ENCODE data around the gene PAPPA.

The PAPPA gene

DNA sequence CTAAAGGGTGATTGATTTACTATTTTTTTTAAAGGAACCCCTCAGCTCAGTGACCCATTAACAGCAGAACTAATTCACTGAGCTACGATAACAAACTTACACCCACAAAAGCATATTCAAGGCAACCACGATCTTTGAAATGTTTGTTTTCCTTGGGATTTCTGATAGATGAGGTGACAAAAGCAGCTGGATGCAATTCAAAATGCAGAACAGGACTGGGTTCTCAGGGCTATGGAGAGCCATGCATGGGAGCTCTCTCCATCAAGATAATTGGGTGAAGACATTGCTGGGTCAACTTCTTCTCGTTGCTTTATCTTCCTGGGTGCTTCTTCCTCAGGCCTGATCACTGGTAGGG is 60.1 kb downstream of the PAPPA start:
- H3K36me3 ChIP-seq (ENCODE audit: control insufficient read depth, insufficient read depth, low read length): no peaks in the 10 kb centered on the region

DNA sequence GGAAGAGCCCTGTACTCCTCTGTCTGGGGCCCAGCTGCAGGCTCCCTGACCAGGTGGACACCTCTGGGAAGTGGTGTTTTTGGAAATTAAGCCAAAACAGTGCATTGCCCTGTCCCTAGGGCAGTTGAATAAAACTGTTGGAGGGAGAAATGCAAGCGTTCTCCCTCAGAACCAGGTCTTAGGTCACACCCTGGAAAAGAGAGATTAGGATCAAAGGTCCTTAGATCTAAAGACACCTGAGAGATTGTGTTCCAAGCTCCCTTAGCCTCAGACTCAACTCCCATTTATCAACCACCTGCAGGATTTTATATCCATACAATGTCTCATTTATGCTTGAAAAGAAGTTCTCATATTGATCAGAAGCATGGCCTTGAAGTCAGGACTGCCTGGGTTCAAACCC is 64.8 kb downstream of the PAPPA start:
- Histone ChIP-seq H3K36me3 (ENCODE audit: control insufficient read depth, insufficient read depth, low read length) (no peaks in the 10 kb centered on the region), H3K4me3 (ENCODE audit: low read length) (no peak overlapping the region)

More for the DNA sequence above, 60.1 kb downstream of the PAPPA start:
- no peaks in the 10 kb centered on the region for H3K27me3 ChIP-seq (ENCODE audit: control insufficient read depth, insufficient read depth, low read length)
- H3K9ac ChIP-seq (ENCODE audit: low read length): no peak overlapping the region
- no peak overlapping the region for H3K4me3 ChIP-seq (ENCODE audit: low read length)
- H3K4me1 ChIP-seq (ENCODE audit: control insufficient read depth, insufficient read depth, low read length): no peaks in the 10 kb centered on the region
- no peaks in the 10 kb centered on the region for H3K9me3 ChIP-seq (ENCODE audit: control insufficient read depth, low read length)

GRCh38 chr9:116219686-116220085 is 66.1 kb downstream of the PAPPA start:
- Histone ChIP-seq H3K4me1 (ENCODE audit: control insufficient read depth, insufficient read depth, low read length) (no peaks in the 10 kb centered on the region), H3K9me3 (ENCODE audit: control insufficient read depth, low read length) (no peaks in the 10 kb centered on the region), H3K9ac (ENCODE audit: low read length) (no peak overlapping the region), H3K27me3 (ENCODE audit: control insufficient read depth, insufficient read depth, low read length) (no peaks in the 10 kb centered on the region), H3K4me3 (ENCODE audit: low read length) (no peak overlapping the region), H3K36me3 (ENCODE audit: control insufficient read depth, insufficient read depth, low read length) (no peaks in the 10 kb centered on the region)

More for the DNA sequence above, 64.8 kb downstream of the PAPPA start:
- H3K9ac ChIP-seq (ENCODE audit: low read length): no peak overlapping the region
- H3K27me3 ChIP-seq (ENCODE audit: control insufficient read depth, insufficient read depth, low read length): no peaks in the 10 kb centered on the region
- no peaks in the 10 kb centered on the region for H3K9me3 ChIP-seq (ENCODE audit: control insufficient read depth, low read length)
- H3K4me1 ChIP-seq (ENCODE audit: control insufficient read depth, insufficient read depth, low read length): no peaks in the 10 kb centered on the region

- Histone ChIP-seq H3K4me3 (ENCODE audit: low read length) (no peak overlapping the region), H3K27me3 (ENCODE audit: control insufficient read depth, insufficient read depth, low read length) (no peaks in the 10 kb centered on the region), H3K4me1 (ENCODE audit: control insufficient read depth, insufficient read depth, low read length) (no peaks in the 10 kb centered on the region), H3K36me3 (ENCODE audit: control insufficient read depth, insufficient read depth, low read length) (no peaks in the 10 kb centered on the region), H3K9me3 (ENCODE audit: control insufficient read depth, low read length) (no peaks in the 10 kb centered on the region), H3K9ac (ENCODE audit: low read length) (no peak overlapping the region)
Measured at GRCh38 chr9:116223926-116224325, 70.3 kb downstream of the PAPPA start.

DNA sequence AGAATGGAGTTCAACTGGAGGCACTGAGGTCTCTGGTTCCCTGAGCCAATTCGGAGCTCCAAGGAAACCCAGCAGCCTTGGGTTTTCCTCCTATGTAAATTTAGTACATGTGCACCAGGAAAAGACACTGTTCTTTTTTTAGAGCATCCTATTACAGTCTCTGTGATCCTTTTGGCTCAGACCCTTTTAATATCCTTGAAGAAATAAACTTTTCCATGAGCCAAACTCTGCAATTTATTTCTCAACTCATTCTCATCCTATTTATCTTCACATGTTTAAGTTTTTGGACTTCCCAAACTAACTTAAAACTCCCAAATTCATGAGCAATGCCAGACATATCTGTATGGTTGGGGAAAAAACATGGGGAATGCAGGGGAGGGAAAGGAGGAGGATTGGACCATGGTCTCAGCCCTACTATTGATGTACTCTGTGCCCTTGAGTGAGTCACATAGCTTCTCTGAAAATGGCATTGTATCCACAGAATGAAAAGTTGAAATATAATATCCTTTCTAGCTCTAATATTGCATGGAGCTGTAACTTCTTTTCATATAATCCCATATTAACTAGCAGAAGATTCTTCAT is 76.6 kb downstream of the PAPPA start:
- no peaks in the 10 kb centered on the region for H3K4me1 ChIP-seq (ENCODE audit: control insufficient read depth, insufficient read depth, low read length)
- no peak overlapping the region for H3K4me3 ChIP-seq (ENCODE audit: low read length)
- H3K36me3 ChIP-seq (ENCODE audit: control insufficient read depth, insufficient read depth, low read length): no peaks in the 10 kb centered on the region
- H3K9ac ChIP-seq (ENCODE audit: low read length): no peak overlapping the region
- no peaks in the 10 kb centered on the region for H3K9me3 ChIP-seq (ENCODE audit: control insufficient read depth, low read length)
- H3K27me3 ChIP-seq (ENCODE audit: control insufficient read depth, insufficient read depth, low read length): no peaks in the 10 kb centered on the region

GRCh38 chr9:116232424-116233159 is 79.0 kb downstream of the PAPPA start:
- H3K9ac ChIP-seq (ENCODE audit: low read length): no peak overlapping the region
- no peaks in the 10 kb centered on the region for H3K4me1 ChIP-seq (ENCODE audit: control insufficient read depth, insufficient read depth, low read length)
- H3K36me3 ChIP-seq (ENCODE audit: control insufficient read depth, insufficient read depth, low read length): no peaks in the 10 kb centered on the region
- H3K27me3 ChIP-seq (ENCODE audit: control insufficient read depth, insufficient read depth, low read length): no peaks in the 10 kb centered on the region
- no peaks in the 10 kb centered on the region for H3K9me3 ChIP-seq (ENCODE audit: control insufficient read depth, low read length)
- no peak overlapping the region for H3K4me3 ChIP-seq (ENCODE audit: low read length)

GRCh38 chr9:116233160-116233530 is 79.6 kb downstream of the PAPPA start:
- Histone ChIP-seq H3K36me3 (ENCODE audit: control insufficient read depth, insufficient read depth, low read length) (no peaks in the 10 kb centered on the region), H3K9me3 (ENCODE audit: control insufficient read depth, low read length) (no peaks in the 10 kb centered on the region), H3K9ac (ENCODE audit: low read length) (no peak overlapping the region), H3K27me3 (ENCODE audit: control insufficient read depth, insufficient read depth, low read length) (no peaks in the 10 kb centered on the region), H3K4me3 (ENCODE audit: low read length) (no peak overlapping the region), H3K4me1 (ENCODE audit: control insufficient read depth, insufficient read depth, low read length) (no peaks in the 10 kb centered on the region)

DNA sequence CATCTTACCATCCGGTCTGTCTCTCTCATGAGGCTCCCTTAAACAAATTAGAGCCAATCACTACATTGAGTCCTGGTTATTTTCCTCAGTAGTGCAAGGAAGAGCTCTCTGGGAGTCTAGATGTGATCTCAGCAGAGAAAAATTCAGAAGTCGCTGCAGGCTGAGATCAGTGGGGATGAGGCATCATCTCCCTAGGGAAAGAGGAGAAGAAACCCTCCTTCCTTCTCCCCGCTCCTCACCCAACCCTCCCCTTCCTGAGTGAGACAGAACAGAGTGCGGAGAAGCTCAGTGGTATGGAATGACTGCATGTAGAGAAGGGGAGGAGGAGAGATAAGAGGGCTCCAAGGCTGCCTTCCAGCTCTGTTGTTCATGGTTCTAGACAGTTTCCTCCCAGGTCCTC is 80.5 kb downstream of the PAPPA start:
- Histone ChIP-seq H3K4me1 (ENCODE audit: control insufficient read depth, insufficient read depth, low read length) (no peaks in the 10 kb centered on the region), H3K9ac (ENCODE audit: low read length) (no peak overlapping the region), H3K4me3 (ENCODE audit: low read length) (no peak overlapping the region), H3K9me3 (ENCODE audit: control insufficient read depth, low read length) (no peaks in the 10 kb centered on the region), H3K27me3 (ENCODE audit: control insufficient read depth, insufficient read depth, low read length) (no peaks in the 10 kb centered on the region), H3K36me3 (ENCODE audit: control insufficient read depth, insufficient read depth, low read length) (no peaks in the 10 kb centered on the region)

- Histone ChIP-seq H3K9ac (ENCODE audit: low read length) (no peak overlapping the region), H3K4me1 (ENCODE audit: control insufficient read depth, insufficient read depth, low read length) (no peaks in the 10 kb centered on the region), H3K27me3 (ENCODE audit: control insufficient read depth, insufficient read depth, low read length) (no peaks in the 10 kb centered on the region), H3K4me3 (ENCODE audit: low read length) (no peak overlapping the region), H3K9me3 (ENCODE audit: control insufficient read depth, low read length) (no peaks in the 10 kb centered on the region), H3K36me3 (ENCODE audit: control insufficient read depth, insufficient read depth, low read length) (no peaks in the 10 kb centered on the region)
Measured at GRCh38 chr9:116236979-116237378, 83.4 kb downstream of the PAPPA start.

DNA sequence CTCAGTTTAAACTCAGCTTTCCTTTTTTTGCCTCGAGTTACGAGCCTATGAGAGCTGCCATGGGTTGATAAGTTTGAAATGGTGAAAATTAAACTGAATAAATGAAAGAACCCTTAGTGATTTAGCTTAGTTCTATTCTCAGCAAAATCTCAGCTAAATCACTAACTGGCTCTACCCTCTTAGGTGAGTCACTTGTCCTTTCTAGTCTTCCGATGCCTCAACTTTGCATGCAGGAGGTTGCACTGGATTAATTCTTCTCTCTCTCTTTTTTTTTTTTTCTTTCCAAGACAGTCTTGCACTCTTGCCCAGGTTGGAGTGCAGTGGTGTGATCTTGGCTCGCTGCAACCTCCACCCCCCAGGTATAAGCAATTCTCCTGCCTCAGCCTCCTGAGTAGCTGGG is 83.9 kb downstream of the PAPPA start:
- no peak overlapping the region for H3K9ac ChIP-seq (ENCODE audit: low read length)
- no peak overlapping the region for H3K4me3 ChIP-seq (ENCODE audit: low read length)
- H3K36me3 ChIP-seq (ENCODE audit: control insufficient read depth, insufficient read depth, low read length): no peaks in the 10 kb centered on the region
- no peaks in the 10 kb centered on the region for H3K9me3 ChIP-seq (ENCODE audit: control insufficient read depth, low read length)
- H3K27me3 ChIP-seq (ENCODE audit: control insufficient read depth, insufficient read depth, low read length): no peaks in the 10 kb centered on the region
- H3K4me1 ChIP-seq (ENCODE audit: control insufficient read depth, insufficient read depth, low read length): no peaks in the 10 kb centered on the region

DNA sequence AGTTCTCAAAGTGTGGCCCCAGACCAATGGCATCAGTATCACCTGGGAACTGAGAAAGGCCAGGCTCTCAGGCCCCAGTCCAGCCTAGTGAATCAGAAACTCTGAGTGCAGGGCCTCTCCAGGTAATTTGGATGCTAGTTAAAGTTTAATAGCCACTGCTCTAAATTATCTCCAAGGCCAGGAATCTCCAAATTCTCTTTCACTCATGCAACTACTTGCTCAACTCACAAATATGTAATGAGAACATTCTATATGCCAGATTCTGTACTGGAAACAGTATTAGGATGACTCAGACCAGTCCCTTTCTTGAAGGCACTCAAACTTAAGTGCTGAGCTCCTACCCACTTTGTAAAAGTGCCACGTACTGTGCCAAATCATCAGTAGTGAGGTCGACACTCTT is 84.6 kb downstream of the PAPPA start:
- Histone ChIP-seq H3K36me3 (ENCODE audit: control insufficient read depth, insufficient read depth, low read length) (no peaks in the 10 kb centered on the region), H3K9ac (ENCODE audit: low read length) (no peak overlapping the region), H3K27me3 (ENCODE audit: control insufficient read depth, insufficient read depth, low read length) (no peaks in the 10 kb centered on the region), H3K4me3 (ENCODE audit: low read length) (no peak overlapping the region), H3K4me1 (ENCODE audit: control insufficient read depth, insufficient read depth, low read length) (no peaks in the 10 kb centered on the region), H3K9me3 (ENCODE audit: control insufficient read depth, low read length) (no peaks in the 10 kb centered on the region)

- Histone ChIP-seq H3K4me1 (ENCODE audit: control insufficient read depth, insufficient read depth, low read length) (no peaks in the 10 kb centered on the region), H3K4me3 (ENCODE audit: low read length) (no peak overlapping the region), H3K9ac (ENCODE audit: low read length) (no peak overlapping the region), H3K27me3 (ENCODE audit: control insufficient read depth, insufficient read depth, low read length) (no peaks in the 10 kb centered on the region), H3K9me3 (ENCODE audit: control insufficient read depth, low read length) (no peaks in the 10 kb centered on the region), H3K36me3 (ENCODE audit: control insufficient read depth, insufficient read depth, low read length) (no peaks in the 10 kb centered on the region)
Measured at GRCh38 chr9:116238776-116239340, 85.3 kb downstream of the PAPPA start.

Data from mucosa of stomach (tissue), 1 donor.